GM19043 (cell line): ENCODE results near the gene SEZ6L.

ENCODE experiments used
- ATAC-seq: cut with Tn5 transposase; IDR thresholded peaks from one replicate; pipeline ENCODE4 v1.9.1; 2021; ENCODE audit warnings: low read depth; ENCODE audit not compliant: unreplicated experiment

SEZ6L gene

DNA sequence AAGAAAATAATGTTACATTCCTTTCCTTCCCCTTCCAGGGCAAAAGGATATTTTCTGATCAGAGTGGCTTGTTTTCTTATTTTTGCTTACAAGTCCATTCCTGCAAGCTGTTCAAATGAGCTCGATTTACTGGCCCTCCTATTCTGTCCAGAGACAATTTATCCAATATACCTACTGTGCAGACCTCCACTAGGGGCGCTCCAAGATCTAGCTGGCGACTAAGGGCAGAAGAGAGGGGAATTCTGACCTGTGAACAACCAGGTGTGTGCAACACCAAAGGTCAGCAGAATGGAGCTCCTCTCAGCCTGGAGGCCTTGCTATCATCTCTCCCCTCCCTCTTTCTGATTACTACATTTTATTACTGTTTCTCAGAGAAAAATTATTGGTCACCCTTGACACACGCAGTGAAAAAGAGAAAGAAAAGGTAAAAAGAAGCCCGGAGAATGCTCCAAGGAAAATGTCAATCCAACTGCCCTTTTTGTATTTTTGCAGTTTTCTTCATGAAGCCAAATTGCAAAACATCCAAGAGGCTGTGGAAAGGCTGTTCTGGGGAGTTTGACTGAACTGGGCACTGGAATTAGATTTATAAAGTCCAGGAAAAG, 3.2 kb downstream of the SEZ6L start:
- no peak for ATAC-seq

DNA sequence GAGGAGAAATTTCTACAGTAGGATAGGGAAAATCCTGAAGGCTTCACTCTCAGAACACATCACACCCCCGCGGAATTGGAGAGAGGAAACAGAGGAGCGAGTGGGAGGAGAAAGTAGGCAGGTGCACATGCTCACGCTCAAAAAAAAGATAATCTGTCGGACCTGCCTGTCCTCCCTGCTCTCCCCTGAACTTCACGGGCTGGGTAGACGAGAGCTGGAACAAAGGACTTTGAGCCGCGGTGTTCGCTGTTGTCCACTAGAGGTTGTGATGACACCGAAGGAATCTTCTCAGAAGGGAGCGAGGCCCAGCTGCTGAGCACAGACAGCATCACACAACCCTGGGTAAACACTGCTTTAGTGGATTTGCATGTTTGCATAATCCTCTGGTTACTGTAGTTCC, 5.0 kb downstream of the SEZ6L start:
- ATAC-seq = no peak

DNA sequence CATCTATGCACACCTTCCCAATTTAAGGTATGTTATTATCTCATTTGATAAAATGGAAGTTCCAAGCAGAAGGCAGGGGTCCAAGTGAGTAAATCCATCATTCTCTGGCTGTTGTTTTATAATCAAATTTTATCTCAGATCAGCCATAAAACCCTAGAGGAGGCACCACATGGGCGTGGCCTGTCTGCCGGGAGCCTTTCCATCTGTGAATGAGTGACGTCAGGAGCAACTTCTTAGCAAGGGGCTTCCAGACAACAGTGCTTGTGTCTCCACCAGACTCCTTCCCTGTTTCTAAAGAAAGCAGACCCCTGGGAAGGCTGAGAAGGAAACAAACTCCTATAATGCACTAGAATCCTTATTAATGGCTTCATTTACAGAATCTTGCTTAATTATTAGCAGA, 13.5 kb downstream of the SEZ6L start:
- no peak for ATAC-seq

DNA sequence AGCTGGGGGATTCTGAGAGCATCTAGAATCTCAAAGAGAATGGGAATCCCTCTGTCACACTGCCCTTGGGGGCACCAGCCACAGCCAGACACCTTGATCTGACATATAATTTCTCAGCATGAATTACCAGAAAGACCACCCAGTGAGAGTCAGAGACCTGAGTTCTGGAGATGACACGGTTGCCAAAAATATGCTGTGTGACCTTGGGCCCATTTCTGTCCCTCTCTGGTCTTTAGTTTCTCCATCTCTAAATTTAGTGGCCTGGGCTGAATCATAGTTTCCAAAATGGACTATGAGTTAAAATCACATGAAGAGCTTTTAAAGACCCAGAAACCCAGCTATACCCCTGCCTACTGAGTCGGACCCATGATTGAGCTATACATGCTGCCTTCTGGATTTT, 15.9 kb downstream of the SEZ6L start:
- ATAC-seq = no peak

DNA sequence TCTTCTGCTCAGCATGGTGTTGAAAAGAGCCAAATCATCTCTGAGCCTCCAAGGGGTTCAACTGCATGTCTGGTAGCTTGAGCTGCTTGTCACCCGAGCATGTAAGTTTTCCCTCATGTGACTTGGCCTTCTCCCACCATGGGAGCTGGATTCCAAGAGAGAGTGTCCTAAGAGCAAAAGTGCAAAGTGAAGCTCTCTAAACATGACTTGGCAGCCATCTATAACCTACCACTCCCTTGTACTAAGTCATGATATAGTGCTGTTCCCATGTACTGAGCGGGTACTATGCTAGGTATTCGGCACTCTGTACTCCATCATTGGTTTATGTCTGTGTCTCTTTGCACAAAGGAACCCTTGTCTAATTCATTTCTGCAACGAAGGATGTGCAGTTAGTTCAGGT, 19.1 kb downstream of the SEZ6L start:
- ATAC-seq = no peak

DNA sequence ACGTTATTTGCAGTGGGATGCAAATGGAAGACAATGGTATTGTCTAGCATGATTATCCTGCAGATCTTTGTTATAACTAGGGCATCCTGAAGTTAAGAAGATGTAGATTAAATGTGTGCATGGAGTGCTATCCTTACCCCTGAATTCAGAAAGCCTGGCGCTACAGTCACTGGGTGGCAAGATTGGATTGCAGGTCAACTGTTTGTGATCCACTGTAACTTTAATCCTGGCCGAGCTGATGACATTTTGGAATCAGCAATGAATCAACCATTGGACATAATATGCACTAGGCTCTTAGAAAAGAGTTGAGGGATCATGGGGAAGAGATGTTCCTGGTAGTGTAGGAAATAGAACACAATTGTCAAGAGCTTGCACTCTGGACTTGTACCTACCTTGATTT, 25.1 kb downstream of the SEZ6L start:
- no peak for ATAC-seq

DNA sequence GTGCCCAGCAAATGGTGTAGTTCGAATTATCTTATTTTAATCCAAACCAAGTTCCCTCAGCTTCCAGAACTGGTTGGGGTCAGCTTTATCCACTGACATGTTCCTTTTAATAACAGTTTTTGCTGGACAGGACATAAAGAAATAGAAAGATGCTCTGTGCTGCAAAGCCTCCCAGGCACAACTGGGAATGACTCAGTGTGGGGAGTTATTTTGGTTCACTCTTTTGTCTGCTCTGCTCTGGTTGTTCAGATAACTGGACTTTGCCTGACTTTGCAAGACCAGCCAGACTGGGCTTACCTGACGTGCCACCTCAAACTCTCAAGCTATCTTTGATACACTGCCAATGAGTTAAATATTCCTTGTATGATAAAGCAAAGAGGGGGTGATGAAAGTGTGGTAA, 25.6 kb downstream of the SEZ6L start:
- no peak for ATAC-seq

DNA sequence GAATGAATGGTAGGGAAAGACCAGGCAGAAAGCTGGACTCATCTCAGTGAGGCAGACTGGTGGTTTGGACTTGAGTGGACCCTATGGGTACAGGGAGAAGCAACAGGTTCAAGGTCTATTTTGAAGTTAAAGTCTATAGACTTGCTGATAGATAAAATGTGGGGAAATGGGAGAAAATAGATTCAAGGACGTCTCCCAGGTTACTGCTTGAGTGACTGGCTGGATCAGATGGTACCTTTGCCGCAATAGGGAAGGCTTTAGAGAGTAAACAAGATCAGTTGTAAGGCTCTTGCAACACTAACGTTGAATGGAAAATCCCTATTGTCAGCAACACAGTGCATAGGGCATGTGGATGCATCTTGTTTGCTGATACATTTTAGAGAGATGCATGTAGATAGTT, 27.4 kb downstream of the SEZ6L start:
- ATAC-seq = no peak

DNA sequence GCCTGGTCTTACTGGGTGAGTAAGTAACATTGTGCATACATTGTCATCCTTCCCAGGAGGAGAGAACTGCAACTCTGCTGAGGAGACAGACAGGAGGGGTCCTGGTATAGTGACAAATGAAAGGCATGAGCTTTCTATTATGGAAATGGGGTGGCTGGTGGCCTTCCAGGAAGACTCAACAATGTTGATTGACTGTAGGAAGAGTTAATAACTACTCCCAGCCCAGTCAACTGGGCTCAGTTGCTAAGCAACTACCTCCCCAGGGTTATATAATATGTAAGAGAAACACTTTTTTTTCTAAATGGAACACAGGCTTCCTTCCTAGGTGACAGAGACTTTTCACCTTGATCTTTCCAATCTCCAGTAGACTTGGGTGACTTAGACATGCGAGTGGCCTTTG, 28.2 kb downstream of the SEZ6L start:
- no peak for ATAC-seq

DNA sequence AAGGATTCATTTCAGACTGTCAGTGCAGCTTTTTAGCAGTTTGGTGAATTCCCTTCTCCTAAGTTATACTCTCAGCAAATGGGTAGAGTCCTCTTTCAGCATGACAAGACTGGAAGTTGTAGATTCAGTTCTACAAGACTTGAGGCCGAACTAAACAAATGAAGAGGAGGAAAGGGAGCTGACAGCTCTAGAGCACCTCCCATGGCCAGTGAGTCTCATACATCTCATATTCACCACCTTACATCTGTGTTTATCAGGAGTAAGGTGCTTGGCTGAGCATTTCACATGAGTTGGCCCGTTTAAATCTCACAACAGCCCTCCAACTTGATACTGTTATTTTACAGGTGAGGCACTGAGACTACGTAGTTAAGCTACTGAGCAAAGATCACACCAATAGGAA, 30.4 kb downstream of the SEZ6L start:
- ATAC-seq = no peak

DNA sequence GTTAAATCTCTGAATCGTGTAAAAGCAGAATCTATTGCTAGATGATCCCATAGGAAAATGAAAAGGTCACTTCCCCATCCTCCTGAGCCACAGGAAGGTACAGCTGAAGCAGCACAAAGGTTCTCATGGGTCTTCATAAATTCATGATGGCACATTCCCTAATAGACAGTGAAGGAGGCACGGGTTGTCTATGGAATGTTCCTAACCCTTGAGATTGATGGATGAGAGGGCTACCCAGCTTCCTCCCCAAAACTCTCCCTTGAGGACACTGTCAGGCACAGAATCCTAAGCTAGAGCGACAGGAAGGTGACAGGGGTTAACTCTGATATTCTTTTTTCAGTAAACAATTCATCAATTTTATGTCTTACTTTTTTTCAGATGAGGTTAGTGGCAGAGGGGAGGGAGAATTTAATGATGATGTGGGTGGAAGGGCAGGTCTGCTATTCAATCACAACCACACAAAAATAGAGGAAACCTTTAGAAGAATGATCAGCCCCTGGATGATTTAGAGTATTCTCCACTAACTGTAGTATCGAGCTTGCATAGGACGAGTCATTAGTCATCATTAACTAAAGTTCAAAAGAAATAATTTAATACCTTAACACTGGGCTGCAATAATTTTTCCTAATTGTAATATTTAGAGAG, 33.1 kb downstream of the SEZ6L start:
- ATAC-seq = no peak

DNA sequence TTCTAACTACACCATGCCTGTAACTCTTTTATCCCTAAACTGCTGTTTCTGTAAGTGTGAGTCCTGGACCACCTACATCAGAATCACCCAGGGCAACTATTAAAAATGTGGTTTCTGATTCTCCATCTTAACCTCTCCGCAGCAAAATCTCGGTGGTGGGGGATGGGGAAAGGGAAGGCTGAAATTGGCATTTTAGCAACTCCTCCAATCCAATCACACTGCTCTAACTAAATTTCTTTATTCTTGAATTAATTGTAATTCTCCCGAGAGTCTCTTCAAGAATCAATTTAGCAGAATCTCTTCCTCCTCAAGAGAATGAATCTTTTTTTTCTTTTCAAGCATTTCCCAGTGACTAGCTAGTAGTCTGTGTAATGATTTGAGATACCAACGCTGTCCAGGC, 36.2 kb downstream of the SEZ6L start:
- no peak for ATAC-seq

DNA sequence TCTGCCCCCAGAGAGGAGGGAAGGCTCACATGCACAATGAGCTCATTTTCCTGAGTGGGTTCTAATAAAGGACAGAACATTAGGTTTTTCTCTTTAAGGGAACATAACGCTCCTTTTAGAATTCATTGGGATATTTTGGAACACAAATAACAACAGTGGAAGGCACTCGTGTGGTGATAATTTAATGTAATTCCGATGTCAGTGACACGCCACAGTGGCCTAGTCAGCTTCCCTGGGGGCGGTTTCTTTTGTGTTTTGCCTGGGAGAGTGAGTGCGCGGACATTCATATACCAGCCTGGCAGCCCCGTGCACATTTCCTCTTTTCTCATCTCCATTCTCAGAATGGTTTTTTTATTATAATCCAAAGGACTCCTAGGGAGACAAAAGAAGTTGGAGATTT, 41.1 kb downstream of the SEZ6L start:
- no peak for ATAC-seq

DNA sequence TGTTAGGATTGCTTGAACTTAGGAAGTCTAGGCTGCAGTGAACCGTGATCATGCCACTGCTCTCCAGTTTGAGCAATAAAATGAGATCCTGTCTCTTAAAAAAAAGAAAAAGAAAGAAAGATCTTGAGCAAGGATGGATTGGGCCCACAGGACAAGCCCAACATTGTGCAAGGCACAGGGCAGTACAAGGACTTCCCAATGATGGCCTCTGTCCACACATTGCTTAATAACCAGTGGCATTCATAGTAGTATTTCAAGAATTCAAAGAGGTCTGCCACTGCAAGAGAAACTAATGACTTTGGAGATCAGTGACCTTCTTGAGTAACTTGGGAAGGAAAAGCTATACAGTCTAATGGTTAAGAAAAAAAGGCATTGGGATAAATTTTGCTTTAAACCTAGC, 44.6 kb downstream of the SEZ6L start:
- no peak for ATAC-seq

DNA sequence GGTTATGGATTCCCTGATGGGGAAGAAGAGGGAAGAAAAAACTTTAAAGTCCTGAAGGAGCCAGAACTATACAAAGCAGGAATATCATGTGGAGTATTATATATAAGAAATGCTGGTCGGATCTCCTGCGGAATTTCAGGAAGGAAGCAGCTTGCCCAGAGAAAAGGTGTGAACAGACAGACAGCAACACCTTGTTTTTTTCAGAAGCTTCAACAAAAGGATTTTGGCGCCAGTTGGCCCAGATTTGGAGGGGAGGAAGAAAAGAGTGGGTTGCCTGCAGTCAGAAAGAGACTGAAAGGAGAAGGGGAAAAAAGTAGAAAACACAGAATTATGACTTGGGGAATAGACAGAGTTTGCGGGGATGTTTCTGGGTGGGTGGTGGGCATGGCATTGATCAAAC, 45.2 kb downstream of the SEZ6L start:
- ATAC-seq = no peak

DNA sequence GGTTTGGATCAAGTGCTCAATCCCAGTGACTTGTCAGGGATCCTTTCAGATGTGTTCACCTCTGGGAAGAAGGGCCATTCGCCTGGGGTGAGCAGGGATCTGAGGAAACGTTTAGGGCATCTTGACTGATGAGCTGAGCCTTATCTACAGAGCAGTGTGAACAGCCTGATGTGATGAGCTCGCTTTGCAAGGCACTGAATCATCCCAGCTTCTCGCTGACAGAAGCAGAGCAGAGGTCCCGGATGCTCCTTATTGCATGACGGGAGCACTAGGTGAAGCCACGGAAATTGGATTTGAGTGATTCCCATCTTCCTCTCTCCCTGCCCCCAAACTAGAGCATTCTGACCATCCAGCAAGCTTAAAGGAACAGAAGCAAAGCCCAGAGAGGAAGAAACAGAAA, 46.5 kb downstream of the SEZ6L start:
- ATAC-seq = no peak

DNA sequence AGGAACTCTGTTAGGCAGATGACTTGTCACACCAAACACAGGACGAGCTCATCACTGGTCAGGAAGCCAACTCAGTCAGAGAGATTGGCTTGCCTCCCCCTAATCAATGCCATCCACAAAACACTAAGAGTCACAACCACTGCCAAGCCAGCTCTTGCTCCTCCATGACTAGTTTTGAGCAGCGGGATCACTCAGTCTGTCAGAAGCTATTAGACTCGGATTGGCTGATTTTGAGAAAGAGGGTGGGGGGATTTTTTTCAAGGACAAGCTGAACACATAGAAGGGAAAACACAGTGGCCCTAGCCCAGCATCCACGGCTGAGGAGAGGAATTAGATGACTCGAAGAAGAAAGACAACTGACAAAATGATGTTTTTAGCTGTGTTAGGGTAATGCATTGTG, 55.9 kb downstream of the SEZ6L start:
- no peak for ATAC-seq

DNA sequence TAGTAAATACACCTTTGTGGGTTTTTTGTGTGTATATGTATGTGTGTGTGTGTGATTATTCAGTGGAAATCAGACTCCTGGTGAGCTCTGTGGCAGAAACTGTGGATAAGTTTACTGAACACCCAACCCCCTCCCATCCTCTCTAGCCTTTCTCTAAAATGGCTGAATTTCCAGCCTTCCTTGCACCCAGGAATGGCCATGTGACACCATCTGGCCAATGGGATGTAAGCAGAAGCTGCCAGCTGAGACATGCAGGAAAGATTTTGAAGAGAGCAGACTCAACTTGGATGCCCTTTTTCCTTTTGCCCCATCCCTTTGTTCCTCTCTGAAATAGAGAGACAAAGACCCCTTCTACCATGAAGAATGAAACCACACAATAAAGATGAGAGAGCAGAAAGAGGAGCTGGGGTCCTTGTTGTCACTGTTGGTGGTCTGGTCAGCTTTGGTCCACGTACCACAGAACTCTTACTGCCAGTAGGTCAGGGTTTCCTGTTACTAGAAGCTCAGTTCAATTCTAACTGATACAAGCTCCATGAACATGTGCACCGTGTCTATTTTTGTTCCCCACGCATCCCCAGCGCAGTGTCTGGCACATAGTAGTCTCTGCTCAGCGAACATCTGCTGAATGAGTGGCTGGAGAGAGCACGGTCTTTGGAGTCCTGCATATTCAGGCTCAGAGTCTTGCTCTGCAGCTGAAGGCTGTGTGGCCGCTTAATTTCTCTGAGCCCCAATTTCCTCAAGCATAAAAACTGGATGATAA, 57.5 kb downstream of the SEZ6L start:
- ATAC-seq = no peak

DNA sequence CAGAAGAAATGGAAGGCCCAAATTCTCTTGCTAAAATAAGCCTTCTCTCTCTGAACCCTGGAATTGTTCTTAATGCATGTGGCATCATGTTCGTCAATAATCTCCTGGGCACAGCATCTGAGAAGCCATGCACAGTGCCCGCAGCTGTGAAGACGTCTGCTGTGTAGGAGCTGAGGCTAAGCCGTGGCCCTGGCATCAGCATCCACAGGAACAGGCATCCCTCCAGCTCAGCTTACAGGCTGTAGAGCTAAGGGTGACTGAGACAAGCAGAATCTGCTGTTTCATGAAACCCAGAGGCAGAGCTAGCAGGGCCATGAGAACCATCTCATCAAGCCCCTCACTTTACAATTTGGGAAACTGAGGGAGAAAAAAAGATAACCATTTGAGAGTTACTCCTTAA, 60.6 kb downstream of the SEZ6L start:
- no peak for ATAC-seq

DNA sequence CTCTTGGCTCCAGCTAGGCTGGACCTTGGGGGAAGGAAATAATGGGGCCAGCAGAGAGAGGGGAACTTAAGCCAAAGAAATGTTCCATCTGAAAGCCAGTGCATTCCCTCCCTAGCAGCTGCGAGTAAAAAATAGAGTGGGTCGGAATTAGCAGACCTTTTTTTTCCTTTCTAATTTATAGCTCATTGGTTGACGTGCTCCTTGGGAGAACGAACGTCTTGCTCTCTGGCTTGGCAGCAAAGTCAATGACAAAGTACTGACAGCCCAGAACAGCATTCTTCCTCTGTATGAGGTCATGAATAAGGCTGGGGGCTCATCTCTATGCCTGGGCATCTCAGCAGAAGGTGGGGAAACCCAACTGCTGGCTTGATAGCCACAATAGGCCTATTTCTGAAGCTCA, 65.0 kb downstream of the SEZ6L start:
- ATAC-seq = no peak

DNA sequence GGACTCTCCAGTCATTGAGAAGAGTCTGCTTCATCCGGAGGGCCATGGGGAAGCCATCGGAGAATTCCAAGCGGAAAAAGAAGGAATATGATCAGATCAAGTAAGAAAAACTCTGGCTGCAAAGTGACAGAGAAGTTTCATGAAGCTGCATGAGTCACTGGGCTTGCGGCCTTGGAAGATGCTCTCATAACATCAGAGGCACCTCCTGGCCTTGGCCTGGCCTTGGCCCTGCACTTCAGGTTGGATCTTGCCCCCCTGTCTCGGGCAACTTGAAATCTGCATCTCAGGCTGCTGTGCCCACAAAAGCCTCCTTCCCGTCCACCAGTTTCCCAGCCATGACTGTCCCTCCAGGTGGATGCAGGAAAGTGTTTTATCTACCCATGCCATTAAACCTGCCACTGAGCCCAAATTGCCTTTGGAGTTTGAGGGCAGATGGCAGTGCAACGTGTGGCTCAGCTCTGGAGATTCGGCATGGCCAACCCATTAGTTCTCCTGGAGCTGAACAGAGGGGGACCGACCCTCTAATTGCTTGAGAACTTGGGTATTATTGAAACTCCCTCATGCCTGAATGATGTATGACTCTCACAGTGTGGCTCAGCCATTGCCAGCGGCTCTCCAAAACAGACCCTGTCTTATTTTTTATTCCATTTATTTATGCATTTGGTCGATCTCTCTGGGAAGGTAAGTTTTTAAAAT, 66.7 kb downstream of the SEZ6L start:
- no peak for ATAC-seq

DNA sequence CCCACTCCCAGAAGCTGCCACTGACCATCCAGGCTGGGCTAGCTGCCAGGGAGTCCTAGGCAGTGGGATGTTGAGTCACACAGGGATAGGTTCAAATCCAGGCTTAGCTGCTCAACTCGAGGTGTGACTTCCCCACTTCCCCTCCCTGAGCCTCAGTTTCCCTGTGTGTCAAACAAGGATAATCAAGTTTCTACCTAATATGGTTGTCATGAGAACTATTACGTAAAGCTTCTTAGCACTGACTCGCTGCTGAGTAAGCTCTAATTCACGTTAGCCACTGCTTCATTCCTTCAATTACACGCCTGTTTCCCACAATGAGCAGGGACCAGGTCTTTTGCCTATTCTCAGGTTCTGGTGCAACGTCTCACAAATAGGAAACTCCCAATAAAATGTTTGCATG, 67.7 kb downstream of the SEZ6L start:
- no peak for ATAC-seq
